HCT116 (cell line): ENCODE results near the gene ZNF554.
A peak's percentile ranks its signal among the peaks of the same experiment; 100 is the strongest.

Experiments
- TF ChIP-seq, protein P1 (sequence below), 3 experiments: fragments of 200-600 bp in 1 of 3; sonication (generic) in 1 of 3; IDR thresholded peaks in 2 of 3; conservative IDR thresholded peaks in 1 of 3; 2 replicates each; pipeline ENCODE4 v1.5.1; 2012 to 2017; ENCODE audit warnings: low read depth in 2 of 3, low read length in 2 of 3, antibody characterized with exemption in 1 of 3, borderline replicate concordance in 1 of 3, control low read depth in 1 of 3, mild to moderate bottlenecking in 1 of 3, mixed read lengths in 1 of 3, mixed run types in 1 of 3, moderate library complexity in 1 of 3; ENCODE audit not compliant: insufficient read depth in 1 of 3
- TF ChIP-seq, protein P2 (sequence below): IDR thresholded peaks from 2 replicates; pipeline ENCODE4 v1.6.1; 2012

DNA sequence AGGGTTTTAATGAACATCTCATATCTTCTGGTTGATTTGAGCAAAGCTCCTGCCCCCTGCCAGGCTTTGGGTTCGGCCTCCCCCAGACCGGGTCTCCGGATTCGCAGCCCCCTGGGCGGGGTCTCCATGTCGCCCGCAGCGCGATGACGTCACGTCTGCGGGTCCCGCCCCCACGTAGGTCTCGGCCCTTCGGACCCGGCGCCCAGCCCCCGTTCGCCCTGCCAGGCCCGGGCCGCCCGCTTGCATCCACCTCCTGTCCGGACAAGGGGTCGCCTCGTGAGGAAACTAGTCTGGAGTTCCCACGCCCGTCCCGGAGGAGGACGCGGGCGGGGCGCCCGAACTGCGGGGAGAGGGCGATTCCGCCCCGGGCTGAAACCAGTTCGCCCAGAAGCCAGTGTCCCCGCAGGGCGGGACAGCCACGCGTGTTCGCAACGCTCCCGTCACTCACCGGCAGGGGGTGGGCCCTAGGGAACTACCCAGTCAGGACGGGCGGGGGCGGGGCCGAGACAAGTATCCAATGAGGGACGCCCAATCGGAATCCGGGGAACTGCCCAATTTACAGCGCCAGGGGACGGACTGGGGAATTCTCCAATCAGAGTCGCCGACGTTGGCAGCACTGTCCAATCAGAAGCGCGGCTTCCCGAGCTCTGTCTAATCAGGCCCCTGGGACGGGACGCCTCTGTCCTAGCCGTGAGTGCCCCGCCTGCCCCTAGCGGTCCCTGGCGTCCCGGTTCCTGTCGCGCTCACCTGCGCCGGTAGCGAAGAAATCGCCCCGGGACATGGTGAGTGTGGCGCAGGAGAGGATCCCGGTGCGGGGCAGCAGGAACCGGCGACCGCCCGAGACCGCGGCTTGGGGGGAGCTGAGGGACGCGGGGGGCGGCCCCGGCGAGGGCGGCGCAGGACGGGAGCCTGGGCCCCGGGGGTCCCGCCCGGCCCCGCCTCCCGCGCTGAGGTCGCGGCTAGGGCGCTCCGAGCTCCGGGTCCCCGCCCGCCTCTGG, 21.4 kb downstream of the ZNF554 start, which contains the start of gene ZNF555:
- TF ChIP-seq, protein P1, sequence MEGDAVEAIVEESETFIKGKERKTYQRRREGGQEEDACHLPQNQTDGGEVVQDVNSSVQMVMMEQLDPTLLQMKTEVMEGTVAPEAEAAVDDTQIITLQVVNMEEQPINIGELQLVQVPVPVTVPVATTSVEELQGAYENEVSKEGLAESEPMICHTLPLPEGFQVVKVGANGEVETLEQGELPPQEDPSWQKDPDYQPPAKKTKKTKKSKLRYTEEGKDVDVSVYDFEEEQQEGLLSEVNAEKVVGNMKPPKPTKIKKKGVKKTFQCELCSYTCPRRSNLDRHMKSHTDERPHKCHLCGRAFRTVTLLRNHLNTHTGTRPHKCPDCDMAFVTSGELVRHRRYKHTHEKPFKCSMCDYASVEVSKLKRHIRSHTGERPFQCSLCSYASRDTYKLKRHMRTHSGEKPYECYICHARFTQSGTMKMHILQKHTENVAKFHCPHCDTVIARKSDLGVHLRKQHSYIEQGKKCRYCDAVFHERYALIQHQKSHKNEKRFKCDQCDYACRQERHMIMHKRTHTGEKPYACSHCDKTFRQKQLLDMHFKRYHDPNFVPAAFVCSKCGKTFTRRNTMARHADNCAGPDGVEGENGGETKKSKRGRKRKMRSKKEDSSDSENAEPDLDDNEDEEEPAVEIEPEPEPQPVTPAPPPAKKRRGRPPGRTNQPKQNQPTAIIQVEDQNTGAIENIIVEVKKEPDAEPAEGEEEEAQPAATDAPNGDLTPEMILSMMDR (IDR thresholded peaks at IDR 0.05 in 2 of 3, conservative IDR thresholded peaks at IDR 0.05 in 1 of 3; ENCODE audit: borderline replicate concordance in 1 of 3, insufficient read depth in 1 of 3, low read depth in 2 of 3, low read length in 2 of 3): peak in 2 of 3 experiments; percentile 33 to 56; a peak in 3 of 6 replicates
- TF ChIP-seq, protein P2, sequence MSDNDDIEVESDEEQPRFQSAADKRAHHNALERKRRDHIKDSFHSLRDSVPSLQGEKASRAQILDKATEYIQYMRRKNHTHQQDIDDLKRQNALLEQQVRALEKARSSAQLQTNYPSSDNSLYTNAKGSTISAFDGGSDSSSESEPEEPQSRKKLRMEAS: peak; percentile 43; the same call in 1 of the 2 replicates
